ENCODE measurements around the gene DUSP1.

DNA sequence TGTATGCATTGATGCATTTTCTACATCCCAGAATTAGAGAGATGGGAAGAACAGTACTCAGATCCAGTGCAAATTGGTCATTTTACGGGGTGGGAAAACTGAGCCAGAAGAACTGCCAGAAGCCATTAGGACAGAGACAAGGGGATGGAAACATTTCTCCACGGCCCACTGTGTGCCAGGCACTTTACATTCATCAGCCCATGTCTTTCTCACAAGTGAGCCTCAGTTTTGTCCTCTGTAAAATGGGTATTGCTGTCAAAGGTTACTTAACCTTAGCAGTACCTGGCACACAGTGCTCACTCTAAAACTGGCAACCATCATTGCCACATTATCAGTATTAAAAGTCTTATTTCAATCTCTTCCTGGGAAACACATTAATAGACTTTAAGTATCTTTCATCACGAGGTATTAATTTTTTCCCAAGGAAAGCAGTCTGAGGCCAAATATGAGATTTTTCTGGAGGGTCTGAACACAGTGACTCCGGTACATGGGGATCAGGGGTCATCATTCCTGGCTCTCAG is 5.2 kb downstream of the DUSP1 start:
- no peak for TF ChIP-seq EP300 (IDR thresholded peaks at IDR 0.05)
- TF ChIP-seq, protein P1, sequence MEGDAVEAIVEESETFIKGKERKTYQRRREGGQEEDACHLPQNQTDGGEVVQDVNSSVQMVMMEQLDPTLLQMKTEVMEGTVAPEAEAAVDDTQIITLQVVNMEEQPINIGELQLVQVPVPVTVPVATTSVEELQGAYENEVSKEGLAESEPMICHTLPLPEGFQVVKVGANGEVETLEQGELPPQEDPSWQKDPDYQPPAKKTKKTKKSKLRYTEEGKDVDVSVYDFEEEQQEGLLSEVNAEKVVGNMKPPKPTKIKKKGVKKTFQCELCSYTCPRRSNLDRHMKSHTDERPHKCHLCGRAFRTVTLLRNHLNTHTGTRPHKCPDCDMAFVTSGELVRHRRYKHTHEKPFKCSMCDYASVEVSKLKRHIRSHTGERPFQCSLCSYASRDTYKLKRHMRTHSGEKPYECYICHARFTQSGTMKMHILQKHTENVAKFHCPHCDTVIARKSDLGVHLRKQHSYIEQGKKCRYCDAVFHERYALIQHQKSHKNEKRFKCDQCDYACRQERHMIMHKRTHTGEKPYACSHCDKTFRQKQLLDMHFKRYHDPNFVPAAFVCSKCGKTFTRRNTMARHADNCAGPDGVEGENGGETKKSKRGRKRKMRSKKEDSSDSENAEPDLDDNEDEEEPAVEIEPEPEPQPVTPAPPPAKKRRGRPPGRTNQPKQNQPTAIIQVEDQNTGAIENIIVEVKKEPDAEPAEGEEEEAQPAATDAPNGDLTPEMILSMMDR (IDR thresholded peaks at IDR 0.05) = no peak

Measured in gastroesophageal sphincter (tissue), 3 donors.